Iris pigment epithelial cell (primary cell): ENCODE results near the gene CNGB1.
"Not testable (repeated sequence)": the region's sequence is repeated elsewhere in the genome, so short reads cannot be mapped to it uniquely, and the experiment has no call there.

ENCODE experiments used
- DNase-seq: peaks from one replicate; pipeline ENCODE4 v3.0.0-alpha.2; 2011; ENCODE audit warnings: low read depth

Gene CNGB1

GRCh38 chr16:57858635-57859034 is 112.3 kb downstream of the CNGB1 start:
- no peak for DNase-seq

- DNase-seq: not testable (repeated sequence)
Measured at GRCh38 chr16:57857991-57858390, 112.9 kb downstream of the CNGB1 start.

- no peak for DNase-seq
Measured at GRCh38 chr16:57855188-57855587, 115.7 kb downstream of the CNGB1 start.

- DNase-seq: no peak
Measured at GRCh38 chr16:57852189-57852588, 118.7 kb downstream of the CNGB1 start.

GRCh38 chr16:57848181-57848580 is 122.7 kb downstream of the CNGB1 start:
- DNase-seq: no peak

GRCh38 chr16:57846931-57847330 is 124.0 kb downstream of the CNGB1 start:
- not testable (repeated sequence) for DNase-seq

GRCh38 chr16:57846078-57846697 is 124.7 kb downstream of the CNGB1 start:
- no peak for DNase-seq

GRCh38 chr16:57845115-57845514 is 125.8 kb downstream of the CNGB1 start:
- no peak for DNase-seq

- no peak for DNase-seq
Measured at GRCh38 chr16:57844416-57845030, 126.4 kb downstream of the CNGB1 start.

GRCh38 chr16:57843400-57843799 is 127.5 kb downstream of the CNGB1 start:
- DNase-seq: no peak

GRCh38 chr16:57842601-57843000 is 128.3 kb downstream of the CNGB1 start:
- no peak for DNase-seq

- no peak for DNase-seq
Measured at GRCh38 chr16:57840833-57841232, 130.1 kb downstream of the CNGB1 start.

GRCh38 chr16:57838161-57838560 is 132.8 kb downstream of the CNGB1 start:
- no peak for DNase-seq

- DNase-seq: no peak
Measured at GRCh38 chr16:57837305-57838125, 133.4 kb downstream of the CNGB1 start.

- DNase-seq: peak; percentile 86
Measured at GRCh38 chr16:57835439-57835838, 135.5 kb downstream of the CNGB1 start.

GRCh38 chr16:57834936-57835335 is 136.0 kb downstream of the CNGB1 start:
- peak; percentile 73 for DNase-seq
